ENCODE data around the gene PPTC7.

DNA sequence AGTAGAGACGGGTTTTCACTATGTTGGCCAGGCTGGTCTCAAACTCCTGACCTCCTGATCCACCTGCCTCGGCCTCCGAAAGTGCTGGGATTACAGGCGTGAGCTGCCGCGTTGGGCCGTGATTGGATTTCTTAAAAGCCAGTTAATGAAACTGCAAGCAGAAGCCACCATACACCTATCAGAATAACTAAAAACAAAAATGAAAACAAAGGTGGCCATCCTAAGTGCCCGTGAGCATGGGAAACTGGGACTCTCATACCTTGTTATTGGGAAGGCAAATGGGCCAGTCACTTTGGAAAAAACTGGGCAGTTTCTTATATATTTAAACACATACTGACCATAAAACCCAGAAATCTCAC, 23.1 kb upstream of the PPTC7 start:
- TF ChIP-seq TAF1 (IDR thresholded peaks at IDR 0.05; ENCODE audit: borderline replicate concordance, low read depth, low read length) = no peak
- no peak for TF ChIP-seq EP300 (IDR thresholded peaks at IDR 0.05; ENCODE audit: borderline replicate concordance in 1 of 2, control insufficient read depth in 1 of 2, low read depth in 2 of 2, low read length in 2 of 2)
- TF ChIP-seq, protein P1, sequence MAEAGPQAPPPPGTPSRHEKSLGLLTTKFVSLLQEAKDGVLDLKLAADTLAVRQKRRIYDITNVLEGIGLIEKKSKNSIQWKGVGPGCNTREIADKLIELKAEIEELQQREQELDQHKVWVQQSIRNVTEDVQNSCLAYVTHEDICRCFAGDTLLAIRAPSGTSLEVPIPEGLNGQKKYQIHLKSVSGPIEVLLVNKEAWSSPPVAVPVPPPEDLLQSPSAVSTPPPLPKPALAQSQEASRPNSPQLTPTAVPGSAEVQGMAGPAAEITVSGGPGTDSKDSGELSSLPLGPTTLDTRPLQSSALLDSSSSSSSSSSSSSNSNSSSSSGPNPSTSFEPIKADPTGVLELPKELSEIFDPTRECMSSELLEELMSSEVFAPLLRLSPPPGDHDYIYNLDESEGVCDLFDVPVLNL (IDR thresholded peaks at IDR 0.05; ENCODE audit: low read depth, low read length) = no peak
- TF ChIP-seq ZNF687 (IDR thresholded peaks at IDR 0.05) = no peak

All from GM12878 (cell line).